SK-N-SH (cell line): Measurements from ENCODE around the gene PPP1R3G.

ENCODE experiments used
- FOXJ3 ChIP-seq: sonication (generic); formaldehyde crosslinking; IDR thresholded peaks from 2 replicates; pipeline ENCODE4 v1.5.1; 2020; ENCODE audit warnings: mild to moderate bottlenecking, missing genetic modification reagents
- GATA2 ChIP-seq: sonication (generic); formaldehyde crosslinking; IDR thresholded peaks from 2 replicates; pipeline ENCODE4 v1.5.0; 2020; ENCODE audit warnings: mild to moderate bottlenecking, missing genetic modification reagents
- JUND ChIP-seq: IDR thresholded peaks from 2 replicates; pipeline ENCODE4 v1.4.0; 2012
- MXI1 ChIP-seq: IDR thresholded peaks from 2 replicates; pipeline ENCODE4 v1.6.1; 2012; ENCODE audit warnings: mild to moderate bottlenecking, low read depth, low read length, improper control_type of control experiment
- NFIC ChIP-seq: IDR thresholded peaks from 2 replicates; pipeline ENCODE4 v1.4.0; 2012; ENCODE audit warnings: borderline replicate concordance
- NRF1 ChIP-seq: IDR thresholded peaks from 2 replicates; pipeline ENCODE4 v1.6.1; 2012; ENCODE audit warnings: low read depth, mild to moderate bottlenecking, low read length
- RAD21 ChIP-seq: IDR thresholded peaks from 2 replicates; pipeline ENCODE4 v1.6.1; 2012; ENCODE audit warnings: mild to moderate bottlenecking, low read length
- RCOR1 ChIP-seq: fragments of 150-350 bp; IDR thresholded peaks from 2 replicates; pipeline ENCODE4 v1.6.1; 2017; ENCODE audit warnings: antibody characterized with exemption, low read length
- RFX5 ChIP-seq: IDR thresholded peaks from 2 replicates; pipeline ENCODE4 v1.6.1; 2012; ENCODE audit warnings: mild to moderate bottlenecking, improper control_type of control experiment, low read length
- TAF1 ChIP-seq: IDR thresholded peaks from 2 replicates; pipeline ENCODE4 v1.6.1; 2012; ENCODE audit warnings: low read depth, mild to moderate bottlenecking, low read length, moderate library complexity, borderline replicate concordance
- TEAD4 ChIP-seq: IDR thresholded peaks from 2 replicates; pipeline ENCODE4 v1.4.0; 2012; ENCODE audit warnings: mild to moderate bottlenecking, borderline replicate concordance; ENCODE audit not compliant: insufficient read depth
- TF ChIP-seq, protein P1 (sequence below): fragments of 200-600 bp; sonication (generic); IDR thresholded peaks from 2 replicates; pipeline ENCODE4 v1.6.1; 2017; ENCODE audit warnings: antibody characterized with exemption, mild to moderate bottlenecking, moderate library complexity
- TF ChIP-seq, protein P2 (sequence below): IDR thresholded peaks from 2 replicates; pipeline ENCODE4 v1.6.1; 2012; ENCODE audit warnings: mild to moderate bottlenecking, low read depth, low read length, moderate library complexity
- TF ChIP-seq, protein P3 (sequence below): fragments of 150-350 bp; IDR thresholded peaks from 2 replicates; pipeline ENCODE4 v1.6.1; 2017; ENCODE audit warnings: antibody characterized with exemption, low read length, low read depth, borderline replicate concordance

DNA sequence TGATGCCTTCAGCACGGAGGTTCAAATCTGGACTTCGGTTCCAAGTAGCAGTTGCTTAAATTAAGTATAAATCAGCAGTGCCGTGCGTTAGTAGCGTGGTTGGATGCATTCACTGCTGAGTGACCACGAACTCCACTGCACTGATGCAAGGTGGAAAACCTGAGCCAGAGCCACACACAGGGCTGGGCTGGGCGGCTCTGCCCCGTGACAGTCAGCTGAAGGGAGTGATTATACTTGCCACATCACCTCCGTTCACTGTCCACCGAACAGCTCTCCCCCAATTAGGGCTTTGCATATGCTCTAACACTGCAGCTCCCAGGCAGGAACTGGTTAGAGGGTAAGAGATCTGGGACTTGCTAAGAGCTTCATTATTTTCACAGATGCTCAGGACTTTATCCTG, 22.2 kb downstream of the PPP1R3G start:
- TF ChIP-seq, protein P1, sequence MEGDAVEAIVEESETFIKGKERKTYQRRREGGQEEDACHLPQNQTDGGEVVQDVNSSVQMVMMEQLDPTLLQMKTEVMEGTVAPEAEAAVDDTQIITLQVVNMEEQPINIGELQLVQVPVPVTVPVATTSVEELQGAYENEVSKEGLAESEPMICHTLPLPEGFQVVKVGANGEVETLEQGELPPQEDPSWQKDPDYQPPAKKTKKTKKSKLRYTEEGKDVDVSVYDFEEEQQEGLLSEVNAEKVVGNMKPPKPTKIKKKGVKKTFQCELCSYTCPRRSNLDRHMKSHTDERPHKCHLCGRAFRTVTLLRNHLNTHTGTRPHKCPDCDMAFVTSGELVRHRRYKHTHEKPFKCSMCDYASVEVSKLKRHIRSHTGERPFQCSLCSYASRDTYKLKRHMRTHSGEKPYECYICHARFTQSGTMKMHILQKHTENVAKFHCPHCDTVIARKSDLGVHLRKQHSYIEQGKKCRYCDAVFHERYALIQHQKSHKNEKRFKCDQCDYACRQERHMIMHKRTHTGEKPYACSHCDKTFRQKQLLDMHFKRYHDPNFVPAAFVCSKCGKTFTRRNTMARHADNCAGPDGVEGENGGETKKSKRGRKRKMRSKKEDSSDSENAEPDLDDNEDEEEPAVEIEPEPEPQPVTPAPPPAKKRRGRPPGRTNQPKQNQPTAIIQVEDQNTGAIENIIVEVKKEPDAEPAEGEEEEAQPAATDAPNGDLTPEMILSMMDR, result no peak
- TF ChIP-seq, protein P2, sequence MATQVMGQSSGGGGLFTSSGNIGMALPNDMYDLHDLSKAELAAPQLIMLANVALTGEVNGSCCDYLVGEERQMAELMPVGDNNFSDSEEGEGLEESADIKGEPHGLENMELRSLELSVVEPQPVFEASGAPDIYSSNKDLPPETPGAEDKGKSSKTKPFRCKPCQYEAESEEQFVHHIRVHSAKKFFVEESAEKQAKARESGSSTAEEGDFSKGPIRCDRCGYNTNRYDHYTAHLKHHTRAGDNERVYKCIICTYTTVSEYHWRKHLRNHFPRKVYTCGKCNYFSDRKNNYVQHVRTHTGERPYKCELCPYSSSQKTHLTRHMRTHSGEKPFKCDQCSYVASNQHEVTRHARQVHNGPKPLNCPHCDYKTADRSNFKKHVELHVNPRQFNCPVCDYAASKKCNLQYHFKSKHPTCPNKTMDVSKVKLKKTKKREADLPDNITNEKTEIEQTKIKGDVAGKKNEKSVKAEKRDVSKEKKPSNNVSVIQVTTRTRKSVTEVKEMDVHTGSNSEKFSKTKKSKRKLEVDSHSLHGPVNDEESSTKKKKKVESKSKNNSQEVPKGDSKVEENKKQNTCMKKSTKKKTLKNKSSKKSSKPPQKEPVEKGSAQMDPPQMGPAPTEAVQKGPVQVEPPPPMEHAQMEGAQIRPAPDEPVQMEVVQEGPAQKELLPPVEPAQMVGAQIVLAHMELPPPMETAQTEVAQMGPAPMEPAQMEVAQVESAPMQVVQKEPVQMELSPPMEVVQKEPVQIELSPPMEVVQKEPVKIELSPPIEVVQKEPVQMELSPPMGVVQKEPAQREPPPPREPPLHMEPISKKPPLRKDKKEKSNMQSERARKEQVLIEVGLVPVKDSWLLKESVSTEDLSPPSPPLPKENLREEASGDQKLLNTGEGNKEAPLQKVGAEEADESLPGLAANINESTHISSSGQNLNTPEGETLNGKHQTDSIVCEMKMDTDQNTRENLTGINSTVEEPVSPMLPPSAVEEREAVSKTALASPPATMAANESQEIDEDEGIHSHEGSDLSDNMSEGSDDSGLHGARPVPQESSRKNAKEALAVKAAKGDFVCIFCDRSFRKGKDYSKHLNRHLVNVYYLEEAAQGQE, result no peak
- TF ChIP-seq GATA2 (CRISPR knock-in tag) (no peak), JUND (no peak), RCOR1 (no peak), MXI1 (no peak), RAD21 (no peak), TEAD4 (no peak), NRF1 (no peak), FOXJ3 (CRISPR knock-in tag) (no peak), NFIC (no peak), TAF1 (no peak), RFX5 (no peak)
- TF ChIP-seq, protein P3, sequence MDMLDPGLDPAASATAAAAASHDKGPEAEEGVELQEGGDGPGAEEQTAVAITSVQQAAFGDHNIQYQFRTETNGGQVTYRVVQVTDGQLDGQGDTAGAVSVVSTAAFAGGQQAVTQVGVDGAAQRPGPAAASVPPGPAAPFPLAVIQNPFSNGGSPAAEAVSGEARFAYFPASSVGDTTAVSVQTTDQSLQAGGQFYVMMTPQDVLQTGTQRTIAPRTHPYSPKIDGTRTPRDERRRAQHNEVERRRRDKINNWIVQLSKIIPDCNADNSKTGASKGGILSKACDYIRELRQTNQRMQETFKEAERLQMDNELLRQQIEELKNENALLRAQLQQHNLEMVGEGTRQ, result no peak
